Panc1 (cell line): Measurements from ENCODE around the gene LNX1. TPM values are rescaled to one million over a fixed set of nuclear protein-coding genes. Genes with fewer than 3 reads are reported as not detected.
A peak's percentile ranks its signal among the peaks of the same experiment; 100 is the strongest.

Experiments
- ATAC-seq: fragments of 200-7000 bp; cut with Tn5 transposase; 2 replicates; pipeline ENCODE4 v1.9.1; 2020; ENCODE audit warnings: mild to moderate bottlenecking, moderate library complexity
- BruUV-seq: library from RNA; stranded (reverse); fragments of 400-500 nt; replicated peaks from 2 replicates; lab custom pipeline; 2021; lab: Mats Ljungman, UMichigan
- CTCF ChIA-PET: fragments of 300-600 bp; sonication (Branson Sonifier 250); formaldehyde crosslinking; loops from one replicate; lab custom pipeline; 2022; ENCODE audit warnings: antibody characterized with exemption; lab: Charles Lee
- POLR2A ChIA-PET: fragments of 300-600 bp; sonication (Branson Sonifier 250); formaldehyde crosslinking; loops from one replicate; lab custom pipeline; 2022; ENCODE audit warnings: antibody characterized with exemption; lab: Charles Lee
- DNase-seq: peaks from one replicate; pipeline ENCODE4 v3.0.0-alpha.2; 2010; ENCODE audit warnings: low read depth, low spot score
- H3K27ac ChIP-seq: 2 replicates; pipeline ENCODE4 v1.5.1; 2011; ENCODE audit warnings: mild to moderate bottlenecking, low read length, inconsistent platforms
- H3K27me3 ChIP-seq: fragments of 200-500 bp; sonication (Bioruptor generic); 2 replicates; pipeline ENCODE4 v1.6.0; 2014; ENCODE audit warnings: low read length, inconsistent platforms; ENCODE audit not compliant: control insufficient read depth, insufficient read depth
- H3K36me3 ChIP-seq: fragments of 200-500 bp; sonication (Bioruptor generic); 2 replicates; pipeline ENCODE4 v1.5.1; 2014; ENCODE audit warnings: inconsistent platforms, mild to moderate bottlenecking, low read length, moderate library complexity; ENCODE audit not compliant: control insufficient read depth, insufficient read depth
- H3K4me1 ChIP-seq: 2 replicates; pipeline ENCODE4 v1.5.1; 2011; ENCODE audit warnings: inconsistent platforms, mild to moderate bottlenecking, low read length, moderate library complexity; ENCODE audit not compliant: control insufficient read depth, insufficient read depth
- H3K4me3 ChIP-seq, 2 experiments: 2 replicates each; pipeline ENCODE4 v1.5.1; 2011 to 2012; ENCODE audit warnings: low read depth in 2 of 2, low read length in 2 of 2, mild to moderate bottlenecking in 2 of 2, inconsistent platforms in 1 of 2, moderate library complexity in 1 of 2
- H3K9me3 ChIP-seq: fragments of 200-500 bp; sonication (Bioruptor generic); 2 replicates; pipeline ENCODE4 v1.5.1; 2014; ENCODE audit warnings: low read depth, mild to moderate bottlenecking, inconsistent platforms, low read length, moderate library complexity; ENCODE audit not compliant: control insufficient read depth, insufficient read depth
- POLR2AphosphoS5 ChIP-seq: IDR thresholded peaks from 2 replicates; pipeline ENCODE4 v1.6.1; 2012; ENCODE audit warnings: mild to moderate bottlenecking, low read depth, low read length, moderate library complexity
- SIN3A ChIP-seq: IDR thresholded peaks from 2 replicates; pipeline ENCODE4 v1.6.1; 2012; ENCODE audit warnings: low read depth, mild to moderate bottlenecking, low read length, moderate library complexity, borderline replicate concordance; ENCODE audit not compliant: insufficient read depth
- TCF7L2 ChIP-seq: IDR thresholded peaks from 2 replicates; pipeline ENCODE4 v1.6.1; 2011; ENCODE audit warnings: mild to moderate bottlenecking, low read depth, low read length, inconsistent platforms
- in situ Hi-C: cut with HindIII; loops from 2 replicates; pipeline ENCODE4 v1.10.0; 2016; ENCODE audit warnings: low sequenced_read_pairs, low pct_unique_long_range_greater_than_20kb
- intact Hi-C: fragments of 100-400 bp; cut with micrococcal nuclease; formaldehyde crosslinking; loops from one replicate; pipeline ENCODE4 v1.10.0; 2022; ENCODE audit not compliant: unreplicated experiment
- total RNA-seq: library from RNA; stranded (reverse); gene quantifications from one replicate; pipeline ENCODE4 v1.2.1, GENCODE V29; 2021; ENCODE audit not compliant: unreplicated experiment
- TF ChIP-seq, protein P1 (sequence below): fragments of 450-650 bp; IDR thresholded peaks from 2 replicates; pipeline ENCODE4 v1.5.1; 2017; ENCODE audit warnings: mild to moderate bottlenecking
- TF ChIP-seq, protein P2 (sequence below), 2 experiments: IDR thresholded peaks; 2 replicates each; pipeline ENCODE4 v1.6.1; 2011 to 2012; ENCODE audit warnings: low read depth in 2 of 2, control low read depth in 1 of 2, low read length in 1 of 2, mild to moderate bottlenecking in 1 of 2, moderate library complexity in 1 of 2; ENCODE audit not compliant: insufficient read depth in 1 of 2

Gene LNX1
- total RNA-seq, 1 experiment from 2014 or later: 0.18 TPM

DNA sequence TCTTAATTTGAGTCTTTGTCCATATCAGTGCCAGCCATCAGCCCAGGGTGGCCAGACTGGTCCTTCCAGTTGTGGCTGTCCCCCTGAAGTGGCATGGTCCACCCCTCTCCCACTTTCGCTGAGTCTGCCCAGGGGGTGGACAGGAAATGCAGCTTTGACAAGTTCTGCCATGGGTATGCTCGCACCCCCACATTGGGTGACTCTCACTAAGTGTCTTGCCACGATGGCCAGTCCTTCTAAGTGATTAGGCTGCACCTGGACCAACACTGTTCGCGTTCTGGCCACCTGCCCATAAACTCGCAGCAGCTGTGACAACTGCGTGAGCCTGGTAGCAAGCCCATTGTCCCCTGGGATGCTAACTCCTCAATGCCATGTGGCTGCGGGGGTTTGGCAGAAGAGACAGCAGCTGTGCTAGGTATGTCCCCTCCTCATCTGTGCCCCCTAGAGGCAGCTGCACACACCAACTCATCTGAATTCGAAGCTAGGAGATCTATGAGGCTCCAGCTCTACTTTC is 10.0 kb upstream of the LNX1 start:
- ChIA-PET CTCF (no interaction called here), POLR2A (no interaction called here)
- Histone ChIP-seq H3K27me3 (no peaks in the 10 kb centered on the region), H3K9me3 (no peaks in the 10 kb centered on the region), H3K4me1 (no peaks in the 10 kb centered on the region), H3K27ac (no peak overlapping the region), H3K4me3 (no peak overlapping the region), H3K36me3 (no peaks in the 10 kb centered on the region)
- no peak for DNase-seq
- no TSS peak for BruUV-seq
- TF ChIP-seq, protein P1, sequence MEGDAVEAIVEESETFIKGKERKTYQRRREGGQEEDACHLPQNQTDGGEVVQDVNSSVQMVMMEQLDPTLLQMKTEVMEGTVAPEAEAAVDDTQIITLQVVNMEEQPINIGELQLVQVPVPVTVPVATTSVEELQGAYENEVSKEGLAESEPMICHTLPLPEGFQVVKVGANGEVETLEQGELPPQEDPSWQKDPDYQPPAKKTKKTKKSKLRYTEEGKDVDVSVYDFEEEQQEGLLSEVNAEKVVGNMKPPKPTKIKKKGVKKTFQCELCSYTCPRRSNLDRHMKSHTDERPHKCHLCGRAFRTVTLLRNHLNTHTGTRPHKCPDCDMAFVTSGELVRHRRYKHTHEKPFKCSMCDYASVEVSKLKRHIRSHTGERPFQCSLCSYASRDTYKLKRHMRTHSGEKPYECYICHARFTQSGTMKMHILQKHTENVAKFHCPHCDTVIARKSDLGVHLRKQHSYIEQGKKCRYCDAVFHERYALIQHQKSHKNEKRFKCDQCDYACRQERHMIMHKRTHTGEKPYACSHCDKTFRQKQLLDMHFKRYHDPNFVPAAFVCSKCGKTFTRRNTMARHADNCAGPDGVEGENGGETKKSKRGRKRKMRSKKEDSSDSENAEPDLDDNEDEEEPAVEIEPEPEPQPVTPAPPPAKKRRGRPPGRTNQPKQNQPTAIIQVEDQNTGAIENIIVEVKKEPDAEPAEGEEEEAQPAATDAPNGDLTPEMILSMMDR: peak; percentile 52
- no peak for TF ChIP-seq POLR2AphosphoS5
- intact Hi-C loops (no loop called here), in situ Hi-C loops (no loop called here)
- no peak for ATAC-seq

DNA sequence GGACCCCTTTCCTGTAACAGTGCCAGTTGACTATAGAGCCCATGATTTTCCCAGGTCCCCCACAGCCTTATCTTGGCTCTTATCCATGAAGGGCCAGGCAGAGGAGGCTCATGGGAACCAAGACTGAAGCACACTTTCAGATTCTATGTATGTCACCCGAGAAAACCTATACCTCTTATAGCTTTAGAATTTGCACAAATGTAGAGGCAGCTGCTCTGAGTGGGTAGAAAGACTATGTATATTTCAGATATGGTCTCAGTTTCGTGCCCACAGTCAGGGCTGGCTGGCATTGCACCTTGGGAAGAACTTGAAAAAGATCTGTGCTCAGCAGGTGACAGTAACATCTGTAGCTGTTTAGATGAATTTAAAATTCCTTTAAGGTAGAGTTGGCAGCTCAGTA is 8.3 kb upstream of the LNX1 start:
- no TSS peak for BruUV-seq
- POLR2A ChIA-PET: no interaction called here

More for the DNA sequence above, 8.3 kb upstream of the LNX1 start:
- Histone ChIP-seq H3K36me3 (no peaks in the 10 kb centered on the region), H3K9me3 (no peaks in the 10 kb centered on the region), H3K4me1 (no peaks in the 10 kb centered on the region), H3K27me3 (no peaks in the 10 kb centered on the region), H3K4me3 (no peak overlapping the region), H3K27ac (no peak overlapping the region)
- in situ Hi-C loops (no loop called here), intact Hi-C loops (no loop called here)
- ATAC-seq: no peak
- CTCF ChIA-PET: no interaction called here
- DNase-seq: no peak
- TF ChIP-seq, protein P1: no peak
- TF ChIP-seq POLR2AphosphoS5 (no peak), TCF7L2 (no peak), SIN3A (no peak)
- TF ChIP-seq, protein P2, sequence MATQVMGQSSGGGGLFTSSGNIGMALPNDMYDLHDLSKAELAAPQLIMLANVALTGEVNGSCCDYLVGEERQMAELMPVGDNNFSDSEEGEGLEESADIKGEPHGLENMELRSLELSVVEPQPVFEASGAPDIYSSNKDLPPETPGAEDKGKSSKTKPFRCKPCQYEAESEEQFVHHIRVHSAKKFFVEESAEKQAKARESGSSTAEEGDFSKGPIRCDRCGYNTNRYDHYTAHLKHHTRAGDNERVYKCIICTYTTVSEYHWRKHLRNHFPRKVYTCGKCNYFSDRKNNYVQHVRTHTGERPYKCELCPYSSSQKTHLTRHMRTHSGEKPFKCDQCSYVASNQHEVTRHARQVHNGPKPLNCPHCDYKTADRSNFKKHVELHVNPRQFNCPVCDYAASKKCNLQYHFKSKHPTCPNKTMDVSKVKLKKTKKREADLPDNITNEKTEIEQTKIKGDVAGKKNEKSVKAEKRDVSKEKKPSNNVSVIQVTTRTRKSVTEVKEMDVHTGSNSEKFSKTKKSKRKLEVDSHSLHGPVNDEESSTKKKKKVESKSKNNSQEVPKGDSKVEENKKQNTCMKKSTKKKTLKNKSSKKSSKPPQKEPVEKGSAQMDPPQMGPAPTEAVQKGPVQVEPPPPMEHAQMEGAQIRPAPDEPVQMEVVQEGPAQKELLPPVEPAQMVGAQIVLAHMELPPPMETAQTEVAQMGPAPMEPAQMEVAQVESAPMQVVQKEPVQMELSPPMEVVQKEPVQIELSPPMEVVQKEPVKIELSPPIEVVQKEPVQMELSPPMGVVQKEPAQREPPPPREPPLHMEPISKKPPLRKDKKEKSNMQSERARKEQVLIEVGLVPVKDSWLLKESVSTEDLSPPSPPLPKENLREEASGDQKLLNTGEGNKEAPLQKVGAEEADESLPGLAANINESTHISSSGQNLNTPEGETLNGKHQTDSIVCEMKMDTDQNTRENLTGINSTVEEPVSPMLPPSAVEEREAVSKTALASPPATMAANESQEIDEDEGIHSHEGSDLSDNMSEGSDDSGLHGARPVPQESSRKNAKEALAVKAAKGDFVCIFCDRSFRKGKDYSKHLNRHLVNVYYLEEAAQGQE (IDR thresholded peaks at IDR 0.05; ENCODE audit: insufficient read depth in 1 of 2, low read depth in 2 of 2, low read length in 1 of 2): no peak
